Body of pancreas (tissue), 4 donors: Measurements from ENCODE around the gene AFF2. TPM values are rescaled to one million over a fixed set of nuclear protein-coding genes. Genes with fewer than 3 reads are reported as not detected.

Source experiments
- ATAC-seq: fragments of 150-250 bp; one replicate; pipeline ENCODE4 v1.9.1; 2016
- DNase-seq, 4 donors: peaks; one replicate each; pipeline ENCODE4 v3.0.0-alpha.2; 2019
- H3K27ac ChIP-seq, 4 donors: fragments of 200-600 bp; sonication (generic); 1 replicate in 3 of 4; 2 replicates in 1 of 4; pipeline versions ENCODE4 v1.5.1 to v1.6.1; 2016 to 2019; ENCODE audit warnings: mild to moderate bottlenecking in 1 of 4, mixed read lengths in 1 of 4, moderate library complexity in 1 of 4
- H3K27me3 ChIP-seq, 2 donors: fragments of 200-600 bp; sonication (generic); one replicate each; pipeline ENCODE4 v1.6.0; 2016; ENCODE audit warnings: mild to moderate bottlenecking in 1 of 2
- H3K36me3 ChIP-seq, 2 donors: fragments of 200-600 bp; sonication (generic); replicated peaks in 1 of 2; 2 replicates each; pipeline ENCODE4 v1.5.1; 2016; ENCODE audit warnings: low read depth in 2 of 2; ENCODE audit not compliant: insufficient read depth in 1 of 2
- H3K4me1 ChIP-seq: fragments of 200-600 bp; sonication (generic); one replicate; pipeline ENCODE4 v1.6.0; 2016
- H3K4me3 ChIP-seq, 2 donors: fragments of 200-600 bp; sonication (generic); 1 replicate in 1 of 2; 2 replicates in 1 of 2; pipeline ENCODE4 v1.5.1; 2016 to 2019
- H3K9me3 ChIP-seq, 3 donors: fragments of 200-600 bp; sonication (generic); 1 replicate in 2 of 3; 2 replicates in 1 of 3; pipeline ENCODE4 v1.5.1; 2016
- CTCF ChIP-seq, 7 experiments: fragments of 450-650 bp in 4 of 7; fragments of 200-600 bp in 3 of 7; sonication (generic) in 3 of 7; IDR thresholded peaks; one replicate each; pipeline ENCODE4 v1.5.1; 2016 to 2019; ENCODE audit warnings: antibody characterized with exemption in 7 of 7
- POLR2A ChIP-seq, 3 donors: fragments of 450-650 bp; IDR thresholded peaks; one replicate each; pipeline ENCODE4 v1.6.1; 2016; ENCODE audit warnings: antibody characterized with exemption in 3 of 3, mild to moderate bottlenecking in 2 of 3
- WGBS, 2 donors: methylation state at CpG; one replicate each; pipeline ENCODE4 v1.1.5; 2017; 5-methylcytosine and 5-hydroxymethylcytosine counted together
- intact Hi-C: fragments of 100-400 bp; cut with DNase I; formaldehyde crosslinking; loops from one replicate; pipeline ENCODE4 v1.15.1; 2023
- total RNA-seq, 2 donors: library from RNA; depleted of rRNA; stranded (reverse); fragments of >200 nt; gene quantifications; one replicate each; pipeline ENCODE4 v1.1.0, GENCODE V29; 2016

The AFF2 gene
- total RNA-seq, 2 donors from 2014 or later = 0.99 to 2.1 TPM

DNA sequence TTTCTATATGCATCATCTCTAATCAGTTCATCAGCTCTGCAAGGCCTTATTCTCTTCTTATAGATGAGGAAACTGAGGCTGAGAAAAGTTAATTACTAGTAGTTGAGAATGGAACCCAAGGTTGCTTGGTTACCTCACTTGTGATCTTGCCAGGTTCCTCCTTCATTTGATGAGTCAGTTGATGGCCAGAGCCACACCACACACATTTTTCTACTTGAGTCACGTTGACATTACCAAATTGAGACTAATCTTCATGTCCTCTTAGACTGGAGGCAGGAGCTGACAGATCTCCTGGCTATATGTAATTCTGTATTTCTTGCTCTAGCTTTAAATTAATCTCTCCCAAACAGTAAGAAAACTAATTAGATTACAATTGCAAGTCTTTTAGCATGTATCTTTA lies 428.4 kb downstream of the AFF2 start:
- no peak for DNase-seq
- Histone ChIP-seq H3K4me1 (no peaks in the 10 kb centered on the region), H3K4me3 (no peak overlapping the region), H3K36me3 (no peaks in the 10 kb centered on the region), H3K9me3 (no peaks in the 10 kb centered on the region), H3K27me3 (no peaks in the 10 kb centered on the region), H3K27ac (no peak overlapping the region)
- 23 to 25% methylated on average over 1 of the region's 1 CpG for WGBS, 2 donors
- TF ChIP-seq CTCF (IDR thresholded peaks at IDR 0.05) (no peak), POLR2A (IDR thresholded peaks at IDR 0.05) (no peak)
- intact Hi-C loops = no loop called here
- ATAC-seq = no peak

GRCh38 chrX:148929686-148930085 lies 429.3 kb downstream of the AFF2 start:
- H3K36me3 ChIP-seq = no peaks in the 10 kb centered on the region
- ATAC-seq = no peak

GRCh38 chrX:148930206-148930729 lies 429.9 kb downstream of the AFF2 start:
- no peak for ATAC-seq
- WGBS, 2 donors = 71 to 77% methylated on average over 2 of the region's 2 CpGs

More at GRCh38 chrX:148929686-148930085, 429.3 kb downstream of the AFF2 start:
- H3K4me3 ChIP-seq = no peak overlapping the region
- 52 to 76% methylated on average over 2 to 3 of the region's 3 CpGs for WGBS, 2 donors
- no peaks in the 10 kb centered on the region for H3K4me1 ChIP-seq
- no peak overlapping the region for H3K27ac ChIP-seq
- intact Hi-C loops = no loop called here
- no peak for DNase-seq
- TF ChIP-seq POLR2A (IDR thresholded peaks at IDR 0.05) (no peak), CTCF (IDR thresholded peaks at IDR 0.05) (no peak)
- no peaks in the 10 kb centered on the region for H3K9me3 ChIP-seq
- H3K27me3 ChIP-seq = no peaks in the 10 kb centered on the region

GRCh38 chrX:148933881-148934280 lies 433.5 kb downstream of the AFF2 start:
- Histone ChIP-seq H3K4me3 (no peak overlapping the region), H3K27me3 (no peaks in the 10 kb centered on the region), H3K27ac (no peak overlapping the region), H3K36me3 (no peaks in the 10 kb centered on the region), H3K9me3 (no peaks in the 10 kb centered on the region), H3K4me1 (no peaks in the 10 kb centered on the region)
- intact Hi-C loops = no loop called here
- TF ChIP-seq POLR2A (IDR thresholded peaks at IDR 0.05) (no peak), CTCF (IDR thresholded peaks at IDR 0.05) (no peak)
- DNase-seq (no peak), ATAC-seq (no peak)
- WGBS, 2 donors = 83 to 85% methylated on average over 4 of the region's 4 CpGs

More at GRCh38 chrX:148930206-148930729, 429.9 kb downstream of the AFF2 start:
- H3K36me3 ChIP-seq = no peaks in the 10 kb centered on the region
- H3K4me3 ChIP-seq = no peak overlapping the region
- TF ChIP-seq CTCF (IDR thresholded peaks at IDR 0.05) (no peak), POLR2A (IDR thresholded peaks at IDR 0.05) (no peak)
- DNase-seq = no peak
- no peaks in the 10 kb centered on the region for H3K4me1 ChIP-seq
- H3K27ac ChIP-seq = no peak overlapping the region
- no peaks in the 10 kb centered on the region for H3K9me3 ChIP-seq
- intact Hi-C loops = no loop called here
- no peaks in the 10 kb centered on the region for H3K27me3 ChIP-seq

DNA sequence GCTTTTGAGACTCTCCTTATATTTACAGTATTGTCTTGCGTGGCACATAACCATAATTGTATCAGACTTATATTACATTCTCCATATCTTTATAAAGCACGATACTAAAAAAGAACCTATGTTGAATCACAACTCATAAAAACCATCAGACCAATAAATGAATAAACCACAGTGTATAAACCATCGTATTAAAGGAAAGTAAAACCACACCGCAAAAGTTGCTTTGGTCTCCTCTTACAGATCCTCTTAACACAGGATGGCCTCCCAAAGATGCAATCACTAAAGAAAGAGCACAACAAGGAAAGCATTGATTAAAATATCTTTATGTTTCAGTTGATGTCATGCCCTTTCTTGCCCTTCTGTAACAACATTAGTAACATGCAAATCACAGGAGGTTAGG lies 437.9 kb downstream of the AFF2 start:
- Histone ChIP-seq H3K4me3 (no peak overlapping the region), H3K36me3 (no peaks in the 10 kb centered on the region), H3K4me1 (no peaks in the 10 kb centered on the region), H3K27ac (no peak overlapping the region), H3K9me3 (no peaks in the 10 kb centered on the region), H3K27me3 (no peaks in the 10 kb centered on the region)
- ATAC-seq = no peak
- WGBS, 2 donors = 72 to 85% methylated on average over 4 of the region's 4 CpGs
- TF ChIP-seq CTCF (IDR thresholded peaks at IDR 0.05) (no peak), POLR2A (IDR thresholded peaks at IDR 0.05) (no peak)
- DNase-seq = no peak
- intact Hi-C loops = no loop called here
